Ramos (cell line): ENCODE results near the gene PTGDS.

Experiments used
- in situ Hi-C: fragments of 300-500 bp; cut with MboI; formaldehyde crosslinking; loops from one replicate; pipeline ENCODE4 v1.14.3; 2022; ENCODE audit warnings: low sequenced_read_pairs; ENCODE audit not compliant: unreplicated experiment

PTGDS gene

DNA sequence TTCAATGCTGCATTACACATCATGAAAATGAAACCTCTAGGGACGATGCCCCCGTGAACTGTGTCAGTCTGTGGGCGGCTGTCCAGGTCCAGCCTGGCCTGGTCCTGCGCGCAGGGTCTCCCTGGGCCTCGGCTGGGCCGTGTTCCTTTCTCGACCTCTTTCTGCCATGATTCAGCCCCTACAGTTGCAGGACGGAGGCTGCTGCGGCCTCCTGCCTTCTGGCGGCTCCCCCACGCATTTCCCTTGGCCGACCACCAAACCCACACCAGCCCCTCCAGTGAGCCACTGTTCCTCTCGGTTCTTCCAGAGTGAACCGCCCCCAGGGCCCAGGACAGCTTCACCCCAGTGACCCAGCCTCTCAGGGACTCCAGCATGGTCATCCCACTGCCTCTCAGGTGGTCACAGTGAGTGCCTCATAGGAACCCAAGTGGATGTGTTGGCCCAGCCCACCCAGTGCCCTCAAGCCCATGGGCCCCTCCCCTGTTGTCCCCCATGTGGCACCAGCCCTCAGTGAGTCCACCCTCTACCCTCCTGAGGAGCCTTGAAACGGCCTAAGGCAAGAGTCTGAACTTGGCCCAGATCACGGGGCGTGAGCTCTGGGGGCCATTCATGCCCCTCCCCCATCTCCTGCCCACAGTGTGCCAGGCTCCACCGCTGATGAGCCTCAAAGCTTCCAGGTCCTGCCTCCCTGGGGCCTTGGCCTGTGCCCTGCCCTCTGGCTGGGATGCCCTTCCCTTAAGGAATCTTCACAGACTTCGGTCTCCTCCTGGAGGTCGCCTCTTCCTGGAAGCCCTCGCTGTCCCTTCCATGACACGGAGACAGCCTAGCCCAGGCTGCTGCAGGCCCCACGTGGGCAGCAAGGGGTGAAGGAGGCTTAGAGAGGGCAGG lies 29.1 kb downstream of the PTGDS start:
- in situ Hi-C loops: no loop called here

DNA sequence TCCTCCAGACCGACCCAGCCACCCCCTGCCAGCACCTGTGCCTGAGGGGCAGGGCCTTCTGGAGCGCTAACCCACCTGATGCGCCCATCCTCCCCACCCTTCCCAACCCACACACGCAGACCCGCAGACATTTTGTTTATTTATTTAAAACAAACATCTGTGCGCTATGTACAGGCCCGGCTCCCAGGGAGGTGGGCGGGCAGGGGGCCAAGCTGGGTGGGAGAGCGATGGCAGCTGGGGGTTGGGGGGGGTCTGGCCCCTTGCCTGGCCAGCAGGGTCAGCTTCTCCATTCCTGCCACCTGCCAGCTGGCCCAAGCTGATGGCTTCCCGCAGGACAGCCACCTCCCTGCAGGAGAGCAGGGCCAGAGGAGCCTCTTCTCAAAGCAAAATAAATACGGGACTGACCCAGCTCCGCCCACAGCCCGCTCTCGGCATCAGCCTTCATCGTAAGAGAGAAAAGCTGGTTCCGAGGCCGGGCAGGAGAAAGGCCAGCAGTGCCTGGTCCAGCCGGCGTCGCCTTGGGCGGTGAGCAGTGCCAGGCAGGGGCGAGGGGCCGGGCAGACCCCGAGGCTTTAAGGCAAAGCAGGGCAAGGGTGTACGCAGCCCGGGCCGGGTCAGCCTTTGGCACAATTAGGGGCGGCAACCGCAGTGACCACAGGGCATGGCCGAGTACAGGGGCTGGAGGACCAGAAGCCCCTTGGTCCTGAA lies 30.0 kb downstream of the PTGDS start:
- in situ Hi-C loops: no loop called here

DNA sequence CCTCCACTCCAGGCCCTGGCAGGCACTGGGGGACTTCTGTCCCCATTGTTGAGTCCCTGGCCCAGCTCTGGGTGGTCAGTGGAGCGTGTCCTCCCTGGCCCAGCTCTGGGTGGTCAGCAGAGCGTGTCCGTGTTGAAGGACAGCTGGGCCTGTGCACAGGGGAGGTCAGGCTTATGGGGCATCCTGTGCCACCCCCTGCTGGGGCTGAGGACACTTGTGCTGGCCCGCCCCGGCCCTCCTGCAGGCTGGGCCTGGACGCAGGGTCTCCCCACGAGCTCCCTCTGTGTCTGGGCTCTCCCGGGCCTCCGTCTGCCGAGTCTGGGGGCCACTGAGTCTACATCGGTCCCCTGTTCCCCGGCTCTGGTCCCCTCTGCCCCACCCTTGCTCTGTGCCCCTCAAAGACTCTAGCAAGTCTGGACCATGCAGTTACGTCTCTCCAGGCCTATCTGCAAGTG lies 30.5 kb downstream of the PTGDS start:
- in situ Hi-C loops: no loop called here

DNA sequence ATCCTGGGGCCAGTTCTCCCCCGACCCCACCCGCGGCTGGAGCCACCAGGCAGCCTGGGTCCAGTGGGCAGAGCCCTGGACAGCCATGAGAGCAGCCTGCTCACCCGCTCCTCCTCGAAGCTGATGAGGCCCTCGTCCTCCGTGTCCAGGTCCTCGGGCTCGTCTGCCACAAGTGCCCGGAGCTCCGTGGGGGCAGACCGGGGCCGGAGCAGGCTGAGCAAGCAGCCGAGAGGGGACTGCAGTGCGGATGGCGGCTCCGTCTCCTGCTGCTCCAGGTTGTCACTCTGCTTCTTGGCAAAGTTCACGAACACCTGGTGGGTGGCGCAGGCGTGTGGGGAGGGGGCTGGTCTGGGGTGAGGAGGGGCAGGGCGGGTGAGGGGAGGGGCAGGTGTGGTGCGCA lies 31.0 kb downstream of the PTGDS start:
- in situ Hi-C loops: no loop called here

DNA sequence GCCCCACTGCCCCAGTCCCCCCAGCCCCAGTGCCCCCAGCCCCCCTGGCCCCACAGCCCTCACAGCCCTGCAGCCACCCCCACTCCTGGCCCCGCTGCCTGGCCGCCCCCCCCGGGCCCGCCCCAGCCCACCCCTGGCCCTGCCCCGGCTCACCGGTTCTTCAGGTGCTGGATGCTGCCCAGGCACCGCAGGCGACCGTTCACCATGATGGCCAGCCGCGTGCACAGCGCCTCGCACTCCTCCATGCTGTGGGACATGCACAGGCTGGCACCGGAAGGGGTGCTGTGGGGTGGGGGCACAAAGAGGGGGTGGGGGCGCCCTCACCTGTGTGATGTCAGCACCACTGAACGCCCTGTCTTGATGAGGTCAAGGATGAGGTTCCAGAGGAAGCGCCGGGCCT lies 31.9 kb downstream of the PTGDS start:
- in situ Hi-C loops: no loop called here

DNA sequence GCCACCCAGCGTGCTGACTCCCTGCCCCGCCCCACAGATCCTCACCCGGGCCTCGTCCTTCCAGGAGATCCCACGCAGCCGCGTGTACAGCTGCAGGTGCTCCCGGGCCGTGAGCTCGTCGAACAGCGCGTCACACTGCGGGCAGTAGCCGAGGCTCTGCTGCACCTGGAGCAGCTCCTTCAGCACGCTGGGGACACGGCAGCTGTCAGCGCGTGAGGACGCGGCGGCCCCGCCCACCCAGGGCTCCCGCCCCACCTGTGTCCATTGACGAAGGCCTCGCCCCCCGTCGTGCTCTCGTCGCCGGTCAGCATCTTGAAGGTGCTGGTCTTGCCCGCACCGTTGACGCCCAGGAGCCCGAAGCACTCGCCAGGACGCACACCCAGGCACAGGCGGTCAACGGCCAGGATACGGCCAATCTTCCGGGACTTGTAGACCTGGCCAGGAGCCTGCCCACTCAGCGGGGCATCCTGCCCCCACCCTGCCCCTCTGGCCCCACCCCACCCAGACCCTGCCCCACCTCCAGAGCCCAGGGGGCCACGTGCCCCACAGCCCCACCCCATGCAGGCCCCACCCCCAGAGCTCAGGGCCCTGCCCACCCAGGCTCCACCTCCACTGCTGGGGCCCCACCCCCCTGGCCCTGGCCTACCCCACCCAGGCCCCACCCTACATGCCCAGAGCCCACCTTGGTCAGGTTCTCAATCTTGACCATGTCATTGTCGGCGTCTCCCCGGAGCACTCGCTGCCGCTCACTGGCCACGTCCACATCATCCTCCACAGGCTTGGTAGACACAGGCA lies 32.8 kb downstream of the PTGDS start:
- in situ Hi-C loops: no loop called here

DNA sequence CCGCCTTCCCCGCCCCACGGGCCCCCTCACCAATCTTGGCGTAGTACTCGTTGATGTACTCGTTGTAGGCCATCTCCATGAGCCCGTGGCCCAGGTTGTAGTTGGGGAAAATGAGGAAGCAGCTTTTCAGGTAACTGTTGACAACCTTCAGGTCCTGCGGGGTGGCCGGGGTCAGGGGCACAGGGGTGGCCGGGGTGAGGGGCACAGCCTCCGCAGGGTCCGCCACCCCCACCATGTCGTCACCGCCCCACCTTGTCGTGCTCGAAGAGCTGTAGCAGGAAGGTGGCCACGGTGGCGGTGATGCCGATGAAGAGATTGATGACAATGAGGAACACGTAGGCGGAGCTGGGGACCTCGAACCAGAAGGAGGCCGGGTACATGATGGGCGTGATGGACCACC lies 33.9 kb downstream of the PTGDS start:
- in situ Hi-C loops: no loop called here

DNA sequence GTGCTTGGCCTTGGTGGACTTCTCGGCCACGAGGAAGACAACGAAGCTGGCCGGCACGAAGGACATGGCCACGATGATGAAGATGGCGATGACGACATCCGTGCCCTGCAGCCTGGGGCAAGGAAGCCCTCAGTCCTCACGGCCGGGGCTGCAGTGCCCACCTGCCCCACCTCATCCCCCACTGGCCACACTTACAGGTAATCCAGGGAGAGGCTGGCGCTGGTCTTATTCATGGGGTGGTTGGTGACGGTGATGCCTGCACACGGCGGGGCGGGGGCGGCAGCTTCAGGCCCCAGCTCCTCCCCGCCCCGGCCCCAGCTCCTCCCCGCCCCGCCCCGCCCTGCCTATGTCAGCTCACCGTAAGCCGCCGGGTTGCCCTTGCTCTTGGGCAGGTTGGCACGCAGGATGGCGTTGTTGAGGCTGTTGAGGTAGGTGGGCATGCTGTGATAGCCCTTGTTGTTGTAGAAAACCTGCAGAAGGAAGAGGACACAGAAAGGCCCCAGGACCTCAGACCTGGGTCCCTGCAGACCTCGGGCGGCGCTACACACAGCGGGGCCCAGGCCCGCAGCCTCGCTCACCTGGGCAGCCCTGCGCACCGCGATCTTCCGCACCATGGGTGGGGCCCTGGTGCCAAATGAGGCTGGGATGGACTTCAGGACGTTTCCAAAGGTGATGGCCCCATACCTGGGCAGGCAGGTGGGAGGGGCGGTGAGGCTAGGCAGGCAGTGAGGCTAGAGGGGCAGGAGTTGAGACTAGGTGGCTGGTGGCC lies 34.8 kb downstream of the PTGDS start:
- in situ Hi-C loops: no loop called here

DNA sequence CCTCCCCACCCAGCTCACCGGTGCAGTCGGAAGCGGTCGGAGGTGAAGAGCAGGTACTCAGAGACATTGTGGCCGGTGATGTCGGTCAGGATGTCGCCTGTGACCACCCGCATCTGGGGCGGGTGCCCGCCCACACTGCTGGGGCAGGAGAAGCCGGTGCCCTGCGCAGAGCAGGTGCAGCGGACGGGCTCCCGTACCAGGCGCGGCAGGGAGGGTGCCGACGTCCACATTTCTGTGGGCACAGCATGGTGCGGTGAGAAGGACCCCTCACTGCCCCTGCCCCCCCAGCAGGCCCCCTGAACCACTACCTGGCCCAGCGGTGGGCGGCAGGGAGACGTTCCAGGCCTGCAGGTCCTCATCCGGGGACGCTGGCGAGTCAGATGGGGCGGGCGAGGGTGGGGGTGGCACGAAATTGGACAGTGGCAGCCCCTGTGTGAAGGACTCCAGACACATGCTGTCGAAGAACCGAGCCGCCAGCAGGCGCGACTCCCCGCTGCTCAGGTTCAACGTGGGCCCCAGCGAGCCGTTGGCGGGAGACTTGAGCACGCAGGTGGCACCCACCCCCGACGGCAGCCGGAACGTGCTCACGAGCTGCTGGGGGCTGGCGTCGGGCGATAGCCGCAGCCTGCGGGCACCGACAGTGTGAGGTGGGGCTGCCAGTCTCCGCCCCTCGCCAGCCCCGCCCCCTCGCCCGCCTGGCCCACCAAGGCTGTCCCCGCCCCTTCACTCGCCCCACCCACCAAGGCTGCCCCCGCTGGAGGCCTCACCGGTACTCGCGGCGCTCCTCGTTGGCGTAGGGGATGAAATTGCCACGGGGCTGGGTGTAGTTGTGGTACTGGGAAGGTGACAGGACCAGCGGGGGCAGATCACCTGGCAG lies 35.6 kb downstream of the PTGDS start:
- in situ Hi-C loops: no loop called here

DNA sequence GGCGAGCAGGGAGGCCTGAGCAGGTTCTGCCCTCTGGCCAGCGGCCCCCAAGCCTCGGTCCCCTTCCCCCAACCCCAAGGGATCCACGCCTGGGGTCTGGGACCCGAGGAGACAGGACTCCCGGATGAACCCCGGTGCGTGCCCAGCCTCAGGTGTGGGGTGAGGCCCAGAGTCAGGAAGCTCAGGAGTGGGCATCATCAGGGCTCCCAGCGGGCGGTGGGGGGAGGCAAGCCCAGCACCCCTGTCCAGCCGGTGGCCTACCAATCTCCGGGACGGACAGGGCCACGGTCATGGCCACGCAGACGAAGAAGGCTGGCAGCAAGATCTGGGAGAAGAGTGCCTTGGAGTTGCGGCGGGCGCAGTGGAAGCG lies 36.3 kb downstream of the PTGDS start:
- in situ Hi-C loops: no loop called here

DNA sequence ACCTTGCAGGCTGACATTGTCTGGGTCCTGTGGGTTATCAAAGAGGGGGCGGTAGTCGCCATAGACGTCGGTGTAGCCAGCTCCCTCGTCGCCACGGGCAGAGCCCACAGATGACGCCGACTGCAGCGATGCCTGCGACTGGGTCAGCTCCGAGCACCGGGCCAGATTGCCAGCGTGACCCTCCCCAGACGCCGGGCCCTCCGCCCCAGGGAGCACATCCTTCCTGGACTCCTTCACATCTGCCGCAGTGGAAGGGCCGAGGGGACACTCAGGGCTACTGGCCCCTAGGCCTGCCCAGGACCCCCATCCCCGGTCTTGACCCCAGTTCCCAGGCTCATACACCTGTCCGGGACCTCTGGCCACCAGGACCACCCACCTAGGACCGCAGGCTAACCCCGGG lies 36.9 kb downstream of the PTGDS start:
- in situ Hi-C loops: no loop called here

DNA sequence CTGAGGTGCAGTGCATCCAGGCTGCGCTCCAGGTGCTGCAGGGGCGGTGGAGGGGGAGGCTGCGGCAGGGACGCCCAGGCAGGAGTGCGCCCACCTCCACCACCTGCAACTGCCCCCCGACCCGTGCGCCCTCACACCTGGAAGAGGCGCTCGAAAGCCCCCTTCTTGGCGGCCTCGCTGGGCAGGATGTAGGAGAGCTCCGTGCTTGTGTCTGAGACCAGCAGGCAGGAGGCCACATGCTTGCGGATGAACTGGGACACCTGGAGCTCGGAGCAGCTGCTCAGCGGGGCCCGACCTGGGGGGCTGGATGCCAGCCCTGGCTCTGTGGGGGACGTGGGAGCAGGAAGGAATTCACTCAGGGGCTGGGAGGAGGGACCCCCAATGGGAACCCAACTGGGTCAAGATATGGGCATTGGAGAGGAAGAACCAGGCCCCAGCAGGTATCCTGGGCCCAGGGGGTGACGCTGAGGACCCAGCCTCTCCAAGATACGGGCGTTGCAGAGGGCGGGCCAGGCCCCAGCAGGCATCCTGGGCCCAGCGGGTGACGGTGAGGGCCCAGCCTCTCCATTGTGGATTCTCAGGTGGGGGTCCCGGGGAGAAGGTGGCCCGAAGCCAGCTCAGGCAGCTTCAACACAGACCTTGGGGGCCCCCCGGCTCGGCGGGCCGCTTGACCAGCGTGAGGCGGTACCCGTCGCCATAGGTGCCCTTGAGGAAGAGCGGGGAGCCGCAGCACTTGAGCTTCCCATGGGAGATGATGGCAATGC lies 37.7 kb downstream of the PTGDS start:
- in situ Hi-C loops: no loop called here

DNA sequence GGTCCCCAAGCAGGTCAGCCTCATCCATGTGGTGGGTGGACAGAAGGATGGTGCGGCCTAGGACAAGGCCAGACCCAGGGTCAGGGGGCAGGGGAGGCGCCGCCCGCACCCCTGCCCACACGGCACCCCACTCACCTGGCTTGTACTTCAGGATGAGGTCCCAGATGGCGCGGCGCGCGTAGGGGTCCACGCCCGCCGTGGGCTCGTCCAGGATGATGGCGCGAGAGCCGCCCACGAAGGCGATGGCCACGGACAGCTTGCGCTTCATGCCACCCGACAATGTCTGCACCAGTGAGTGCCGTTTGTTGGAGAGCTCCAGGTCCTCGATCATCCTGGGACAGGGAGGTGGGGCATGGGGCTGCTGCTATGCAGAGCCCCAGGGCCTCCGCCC lies 38.2 kb downstream of the PTGDS start:
- in situ Hi-C loops: no loop called here

DNA sequence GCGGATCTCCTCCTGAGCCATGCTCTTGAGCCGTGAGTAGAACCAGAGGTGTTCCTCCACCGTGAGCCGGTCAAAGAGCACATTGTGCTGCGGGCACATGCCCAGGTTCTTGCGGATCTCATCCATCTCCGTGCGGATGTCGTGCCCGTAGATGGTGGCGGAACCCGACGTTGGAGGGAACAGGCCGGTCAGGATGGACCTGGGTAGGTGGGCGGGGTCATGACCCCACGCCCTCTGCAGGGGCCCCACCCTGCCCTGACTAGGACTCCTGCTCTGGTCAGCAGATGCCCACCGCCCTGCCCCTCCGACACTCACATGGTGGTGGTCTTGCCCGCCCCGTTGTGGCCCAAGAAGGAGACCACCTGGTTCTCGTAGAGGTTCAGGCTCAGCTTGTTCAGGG lies 38.7 kb downstream of the PTGDS start:
- in situ Hi-C loops: no loop called here

DNA sequence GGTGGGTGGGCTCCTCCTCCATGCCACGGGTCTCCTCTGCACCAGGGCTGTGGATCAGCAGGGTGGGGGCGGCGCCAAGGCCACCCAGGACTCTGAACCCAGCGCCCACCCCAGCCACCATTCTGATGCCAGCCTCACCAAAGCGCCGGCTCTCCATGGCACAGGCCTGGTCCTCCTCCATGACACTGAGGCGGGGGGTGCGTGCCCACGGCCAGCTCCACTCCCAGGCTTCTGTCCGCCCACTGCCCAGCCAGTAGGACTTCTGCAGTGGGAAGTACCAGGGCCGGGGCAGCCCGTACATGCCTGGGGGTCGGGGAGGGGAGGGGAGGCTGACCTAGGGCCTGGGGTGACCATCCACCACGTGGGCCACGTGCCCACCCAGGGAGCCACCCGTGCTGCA lies 39.1 kb downstream of the PTGDS start:
- in situ Hi-C loops: no loop called here

DNA sequence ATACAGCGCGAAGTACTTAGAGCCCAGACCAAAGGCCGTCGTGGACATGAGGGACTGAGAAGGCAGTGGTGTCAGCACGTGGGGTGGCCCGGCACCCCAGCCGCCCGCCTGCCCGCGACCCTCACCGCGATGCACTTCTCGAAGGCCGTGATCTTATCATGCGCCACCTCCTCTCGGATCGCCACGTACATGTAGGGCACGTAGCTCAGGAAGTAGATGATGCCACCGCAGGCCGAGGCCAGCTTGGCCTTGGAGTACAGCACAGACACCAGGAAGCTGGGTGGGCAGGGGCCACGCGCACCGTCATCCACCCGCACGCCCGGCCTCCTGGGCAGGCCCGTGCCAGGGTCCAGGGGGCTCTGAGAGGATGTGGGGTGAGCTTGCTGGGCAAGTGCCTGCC lies 39.8 kb downstream of the PTGDS start:
- in situ Hi-C loops: no loop called here

DNA sequence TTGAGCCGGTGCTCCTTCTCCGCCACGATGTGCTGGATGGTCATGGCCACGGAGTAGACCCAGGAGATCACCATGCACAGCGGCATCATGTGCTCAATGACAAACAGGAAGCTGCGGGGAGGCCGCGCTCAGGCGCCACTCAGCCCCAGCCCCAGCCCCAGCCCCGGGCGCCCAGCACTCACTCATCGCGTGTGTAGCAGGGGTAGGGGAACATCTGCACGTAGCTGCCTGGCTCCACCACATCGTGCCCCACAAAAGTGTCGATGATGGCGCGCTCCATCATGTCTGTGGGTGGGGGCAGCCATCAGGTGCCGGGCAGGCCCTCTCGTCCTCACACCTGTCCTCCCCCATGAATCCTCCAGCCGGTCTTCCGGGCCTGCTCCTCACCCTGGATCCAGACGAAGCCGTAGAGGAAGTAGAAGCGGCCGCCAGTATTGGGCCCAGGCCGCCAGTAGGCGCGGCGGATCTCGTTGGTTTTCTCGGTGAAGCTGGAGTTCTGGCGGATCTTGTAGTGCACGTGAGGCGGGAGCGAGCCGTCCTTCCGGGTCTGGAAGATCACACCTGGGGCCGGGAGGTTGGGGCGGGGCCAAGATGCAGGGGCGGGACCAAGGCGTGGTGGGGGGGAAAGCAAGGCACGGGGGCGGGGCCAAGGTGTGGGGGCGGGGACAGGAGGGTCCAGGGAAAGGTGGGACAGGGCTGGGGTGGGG lies 40.6 kb downstream of the PTGDS start:
- in situ Hi-C loops: no loop called here
